Brain microvascular endothelial cell (primary cell): ENCODE results near the gene ANO3.

Experiments used
- DNase-seq: peaks from one replicate; pipeline ENCODE4 v3.0.0-alpha.2; 2020
- H3K27ac ChIP-seq: fragments of 250-450 bp; sonication (Bioruptor Pico); 2 replicates; pipeline ENCODE4 v1.5.1; 2020; ENCODE audit warnings: mild to moderate bottlenecking, moderate library complexity
- H3K27me3 ChIP-seq: fragments of 250-450 bp; sonication (Bioruptor Pico); replicated peaks from 2 replicates; pipeline ENCODE4 v1.5.1; 2020; ENCODE audit warnings: mild to moderate bottlenecking
- H3K36me3 ChIP-seq: fragments of 250-450 bp; sonication (Bioruptor Pico); replicated peaks from 2 replicates; pipeline ENCODE4 v1.5.1; 2020; ENCODE audit warnings: mild to moderate bottlenecking
- H3K4me3 ChIP-seq: 2 replicates; pipeline ENCODE4 v1.5.1; 2011; ENCODE audit warnings: low read depth, mild to moderate bottlenecking, control low read depth, low read length, moderate library complexity
- in situ Hi-C: cut with HindIII; loops from 2 replicates; pipeline ENCODE4 v1.10.0; 2017; ENCODE audit warnings: low sequenced_read_pairs, low pct_ligation_motif_present
- TF ChIP-seq, protein P1 (sequence below): IDR thresholded peaks from 2 replicates; pipeline ENCODE4 v1.5.1; 2011; ENCODE audit warnings: low read depth, mild to moderate bottlenecking, moderate library complexity, low read length, control low read depth, inconsistent platforms; ENCODE audit errors: missing control alignments

The ANO3 gene

DNA sequence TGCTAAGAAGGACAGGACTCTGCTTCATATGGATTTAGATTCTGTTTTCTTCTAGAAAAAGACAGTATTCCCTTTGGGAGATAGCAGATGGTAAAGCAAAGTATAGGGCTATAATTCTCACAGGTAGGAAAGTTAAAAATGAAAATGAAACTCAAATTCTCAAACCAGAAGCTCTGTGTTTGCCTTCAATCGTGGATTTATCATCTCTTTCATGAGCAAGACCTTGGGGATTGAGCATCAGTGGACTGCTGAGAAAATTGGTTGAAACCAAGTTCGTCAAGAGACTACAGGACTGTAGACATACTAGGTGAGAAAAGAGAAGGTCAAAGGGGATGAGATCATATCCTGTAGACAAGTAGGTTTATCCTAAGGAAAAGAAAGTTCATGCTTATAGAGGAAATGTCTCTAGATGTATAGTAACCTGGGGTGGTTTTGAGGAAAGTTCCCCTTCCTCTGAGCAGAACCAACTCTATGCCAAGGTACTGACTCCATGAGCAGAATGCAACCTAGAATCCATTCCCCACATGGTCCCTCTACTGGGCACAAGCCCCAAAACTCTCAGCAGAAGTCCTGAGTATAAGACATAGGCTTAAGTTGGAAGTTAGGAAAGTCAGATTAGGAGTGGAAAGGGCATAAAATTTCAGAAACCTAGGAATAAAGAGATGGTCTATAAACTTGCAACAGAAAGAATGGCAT, 343.5 kb downstream of the ANO3 start:
- H3K27ac ChIP-seq: no peak overlapping the region
- no peak for DNase-seq
- TF ChIP-seq, protein P1, sequence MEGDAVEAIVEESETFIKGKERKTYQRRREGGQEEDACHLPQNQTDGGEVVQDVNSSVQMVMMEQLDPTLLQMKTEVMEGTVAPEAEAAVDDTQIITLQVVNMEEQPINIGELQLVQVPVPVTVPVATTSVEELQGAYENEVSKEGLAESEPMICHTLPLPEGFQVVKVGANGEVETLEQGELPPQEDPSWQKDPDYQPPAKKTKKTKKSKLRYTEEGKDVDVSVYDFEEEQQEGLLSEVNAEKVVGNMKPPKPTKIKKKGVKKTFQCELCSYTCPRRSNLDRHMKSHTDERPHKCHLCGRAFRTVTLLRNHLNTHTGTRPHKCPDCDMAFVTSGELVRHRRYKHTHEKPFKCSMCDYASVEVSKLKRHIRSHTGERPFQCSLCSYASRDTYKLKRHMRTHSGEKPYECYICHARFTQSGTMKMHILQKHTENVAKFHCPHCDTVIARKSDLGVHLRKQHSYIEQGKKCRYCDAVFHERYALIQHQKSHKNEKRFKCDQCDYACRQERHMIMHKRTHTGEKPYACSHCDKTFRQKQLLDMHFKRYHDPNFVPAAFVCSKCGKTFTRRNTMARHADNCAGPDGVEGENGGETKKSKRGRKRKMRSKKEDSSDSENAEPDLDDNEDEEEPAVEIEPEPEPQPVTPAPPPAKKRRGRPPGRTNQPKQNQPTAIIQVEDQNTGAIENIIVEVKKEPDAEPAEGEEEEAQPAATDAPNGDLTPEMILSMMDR: no peak
- no peak overlapping the region for H3K4me3 ChIP-seq
- no peaks in the 10 kb centered on the region for H3K36me3 ChIP-seq
- in situ Hi-C loops: no loop called here
- H3K27me3 ChIP-seq: no peaks in the 10 kb centered on the region

DNA sequence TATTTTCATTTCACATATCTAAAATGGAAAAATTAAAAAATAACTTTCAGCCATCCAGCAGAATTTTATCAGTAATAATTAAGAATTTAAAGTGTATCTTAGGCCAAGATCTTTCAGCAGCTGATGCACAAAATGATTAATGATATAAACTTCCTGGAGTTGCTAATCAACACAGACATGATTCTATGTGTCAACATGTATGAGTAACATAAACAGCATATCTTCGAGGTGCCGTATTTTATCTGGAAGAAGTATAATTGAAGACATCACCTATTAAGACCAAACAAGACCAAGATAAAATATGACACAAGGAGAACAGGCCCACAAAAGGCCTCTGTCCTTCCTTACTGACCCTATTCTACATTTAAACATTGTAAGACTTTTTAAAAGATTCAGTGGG, 344.7 kb downstream of the ANO3 start:
- TF ChIP-seq, protein P1: no peak
- H3K36me3 ChIP-seq: no peaks in the 10 kb centered on the region
- H3K4me3 ChIP-seq: no peak overlapping the region
- H3K27me3 ChIP-seq: no peaks in the 10 kb centered on the region
- in situ Hi-C loops: no loop called here
- DNase-seq: no peak
- H3K27ac ChIP-seq: no peak overlapping the region

DNA sequence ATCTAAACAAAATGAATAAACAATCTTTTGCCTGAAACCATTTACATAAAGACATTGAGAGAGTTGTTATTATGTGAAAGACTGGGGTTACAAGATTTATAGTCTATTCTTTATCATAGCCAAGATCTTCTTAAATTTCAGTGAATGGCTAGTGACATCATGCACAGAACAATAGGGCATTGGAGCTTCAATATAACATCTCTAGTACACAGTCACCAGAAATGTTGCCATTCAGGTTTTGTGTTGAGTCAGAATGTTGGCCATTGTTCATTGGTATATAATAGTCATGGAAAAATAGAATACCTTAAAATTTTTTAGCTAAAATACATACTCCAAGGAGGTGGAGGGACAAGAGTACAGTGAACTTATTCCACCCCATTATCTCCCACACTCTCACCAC, 345.6 kb downstream of the ANO3 start:
- H3K36me3 ChIP-seq: no peaks in the 10 kb centered on the region
- in situ Hi-C loops: no loop called here
- TF ChIP-seq, protein P1: no peak
- no peaks in the 10 kb centered on the region for H3K27me3 ChIP-seq
- H3K4me3 ChIP-seq: no peak overlapping the region
- H3K27ac ChIP-seq: no peak overlapping the region
- no peak for DNase-seq

DNA sequence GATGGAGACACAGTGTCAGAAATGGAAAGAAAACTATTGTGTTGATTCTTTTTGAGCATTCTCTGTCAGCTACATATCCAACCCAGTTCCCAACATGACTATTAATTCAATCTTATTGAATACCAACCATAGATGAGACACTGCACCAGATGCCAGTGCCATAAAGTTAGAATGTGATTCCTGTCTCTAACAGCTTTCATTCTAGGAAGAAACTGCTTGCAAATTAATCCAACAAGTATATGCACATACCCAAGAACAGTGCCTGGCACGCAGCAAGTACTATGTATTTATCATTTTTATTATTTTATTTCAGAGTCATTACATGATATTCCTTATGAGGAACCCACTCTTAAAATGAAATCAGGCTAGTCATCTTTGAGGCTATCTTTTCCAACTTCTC, 355.4 kb downstream of the ANO3 start:
- in situ Hi-C loops: no loop called here
- TF ChIP-seq, protein P1: no peak
- no peaks in the 10 kb centered on the region for H3K27me3 ChIP-seq
- H3K36me3 ChIP-seq: no peaks in the 10 kb centered on the region
- no peak overlapping the region for H3K27ac ChIP-seq
- H3K4me3 ChIP-seq: no peak overlapping the region
- DNase-seq: no peak

DNA sequence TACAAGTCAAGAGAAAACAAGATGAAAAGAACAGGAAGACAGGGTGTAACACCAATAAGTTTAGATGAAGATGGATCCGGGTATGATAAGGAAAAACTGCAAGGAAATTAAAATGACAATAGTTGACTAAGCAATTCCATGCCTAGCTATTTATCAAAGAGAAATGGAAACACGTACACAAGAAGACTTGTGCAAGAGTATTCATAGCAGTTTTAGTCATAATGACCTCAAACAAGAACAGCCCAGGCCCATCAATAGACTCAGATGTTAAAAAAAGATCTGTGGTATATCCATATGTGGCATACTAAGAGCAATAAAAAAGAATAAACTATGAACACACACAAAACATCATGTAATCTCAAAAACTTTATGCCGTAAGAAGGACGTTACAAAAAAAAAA, 356.8 kb downstream of the ANO3 start:
- no peaks in the 10 kb centered on the region for H3K36me3 ChIP-seq
- DNase-seq: no peak
- H3K27me3 ChIP-seq: no peaks in the 10 kb centered on the region
- H3K4me3 ChIP-seq: no peak overlapping the region
- H3K27ac ChIP-seq: no peak overlapping the region
- in situ Hi-C loops: no loop called here
- TF ChIP-seq, protein P1: no peak

DNA sequence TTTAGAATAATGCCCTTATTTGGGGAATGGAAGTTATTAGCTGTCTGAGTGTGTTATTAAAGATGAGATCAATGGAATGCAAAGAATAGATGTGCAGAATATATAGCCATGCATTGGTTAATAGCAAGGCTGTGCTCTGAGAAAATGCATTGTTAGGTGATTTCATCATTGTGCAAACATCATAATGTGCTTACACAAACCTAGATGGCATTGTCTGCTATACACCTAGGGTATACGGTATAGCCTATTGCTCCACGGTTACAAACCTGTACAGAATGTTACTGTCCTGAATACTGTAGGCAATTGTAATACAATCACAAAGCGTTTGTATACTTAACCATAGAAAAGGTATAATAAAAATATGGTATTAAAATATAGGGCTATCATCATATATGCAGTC, 364.4 kb downstream of the ANO3 start:
- in situ Hi-C loops: no loop called here
- Histone ChIP-seq H3K27me3 (no peaks in the 10 kb centered on the region), H3K36me3 (no peaks in the 10 kb centered on the region), H3K27ac (no peak overlapping the region), H3K4me3 (no peak overlapping the region)
- TF ChIP-seq, protein P1: no peak
- no peak for DNase-seq
